ENCODE measurements around the gene ERLIN1.

ERLIN1 gene

DNA sequence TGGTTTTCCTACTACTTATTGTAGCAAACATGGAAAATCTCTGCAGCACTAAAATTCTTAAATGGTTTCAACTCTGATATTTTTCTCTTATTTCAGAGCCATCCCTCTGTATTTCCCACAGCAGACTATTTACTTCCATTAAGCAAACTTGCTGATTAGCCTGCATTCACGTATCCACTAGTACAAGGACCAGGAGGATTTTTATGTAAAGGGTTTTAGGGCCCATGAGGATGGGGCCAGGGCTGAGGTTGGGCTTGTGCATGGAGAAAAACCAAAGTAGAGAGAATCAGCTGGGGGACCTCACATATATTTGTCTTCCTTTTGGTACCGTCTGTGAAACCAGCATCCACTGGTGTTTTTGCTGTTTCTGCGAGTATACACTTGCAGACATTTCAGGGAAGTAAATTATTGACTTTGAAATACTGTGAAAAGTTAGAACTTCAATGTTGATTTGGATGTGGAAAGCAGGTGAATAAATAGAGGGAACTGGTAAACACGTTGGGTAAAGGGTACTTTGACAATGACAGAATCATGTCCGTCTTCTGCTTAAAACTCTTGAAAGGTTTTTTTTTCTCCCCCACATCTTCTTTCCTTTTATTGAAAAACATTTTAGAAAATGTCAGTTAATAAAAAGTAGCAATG, 44.3 kb downstream of the ERLIN1 start:
- Histone ChIP-seq H3K27me3 (ENCODE audit: insufficient read depth, poor library complexity, severe bottlenecking) (peaks cover 6% of the 10 kb centered on the region), H3K4me3 (replicated peaks; ENCODE audit: insufficient read depth, low read length) (no peak overlapping the region), H3K27ac (replicated peaks) (no peak overlapping the region)
- TF ChIP-seq, protein P1, sequence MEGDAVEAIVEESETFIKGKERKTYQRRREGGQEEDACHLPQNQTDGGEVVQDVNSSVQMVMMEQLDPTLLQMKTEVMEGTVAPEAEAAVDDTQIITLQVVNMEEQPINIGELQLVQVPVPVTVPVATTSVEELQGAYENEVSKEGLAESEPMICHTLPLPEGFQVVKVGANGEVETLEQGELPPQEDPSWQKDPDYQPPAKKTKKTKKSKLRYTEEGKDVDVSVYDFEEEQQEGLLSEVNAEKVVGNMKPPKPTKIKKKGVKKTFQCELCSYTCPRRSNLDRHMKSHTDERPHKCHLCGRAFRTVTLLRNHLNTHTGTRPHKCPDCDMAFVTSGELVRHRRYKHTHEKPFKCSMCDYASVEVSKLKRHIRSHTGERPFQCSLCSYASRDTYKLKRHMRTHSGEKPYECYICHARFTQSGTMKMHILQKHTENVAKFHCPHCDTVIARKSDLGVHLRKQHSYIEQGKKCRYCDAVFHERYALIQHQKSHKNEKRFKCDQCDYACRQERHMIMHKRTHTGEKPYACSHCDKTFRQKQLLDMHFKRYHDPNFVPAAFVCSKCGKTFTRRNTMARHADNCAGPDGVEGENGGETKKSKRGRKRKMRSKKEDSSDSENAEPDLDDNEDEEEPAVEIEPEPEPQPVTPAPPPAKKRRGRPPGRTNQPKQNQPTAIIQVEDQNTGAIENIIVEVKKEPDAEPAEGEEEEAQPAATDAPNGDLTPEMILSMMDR (IDR thresholded peaks at IDR 0.05; ENCODE audit: insufficient read depth, low read length) = no peak
- TF ChIP-seq, protein P2, sequence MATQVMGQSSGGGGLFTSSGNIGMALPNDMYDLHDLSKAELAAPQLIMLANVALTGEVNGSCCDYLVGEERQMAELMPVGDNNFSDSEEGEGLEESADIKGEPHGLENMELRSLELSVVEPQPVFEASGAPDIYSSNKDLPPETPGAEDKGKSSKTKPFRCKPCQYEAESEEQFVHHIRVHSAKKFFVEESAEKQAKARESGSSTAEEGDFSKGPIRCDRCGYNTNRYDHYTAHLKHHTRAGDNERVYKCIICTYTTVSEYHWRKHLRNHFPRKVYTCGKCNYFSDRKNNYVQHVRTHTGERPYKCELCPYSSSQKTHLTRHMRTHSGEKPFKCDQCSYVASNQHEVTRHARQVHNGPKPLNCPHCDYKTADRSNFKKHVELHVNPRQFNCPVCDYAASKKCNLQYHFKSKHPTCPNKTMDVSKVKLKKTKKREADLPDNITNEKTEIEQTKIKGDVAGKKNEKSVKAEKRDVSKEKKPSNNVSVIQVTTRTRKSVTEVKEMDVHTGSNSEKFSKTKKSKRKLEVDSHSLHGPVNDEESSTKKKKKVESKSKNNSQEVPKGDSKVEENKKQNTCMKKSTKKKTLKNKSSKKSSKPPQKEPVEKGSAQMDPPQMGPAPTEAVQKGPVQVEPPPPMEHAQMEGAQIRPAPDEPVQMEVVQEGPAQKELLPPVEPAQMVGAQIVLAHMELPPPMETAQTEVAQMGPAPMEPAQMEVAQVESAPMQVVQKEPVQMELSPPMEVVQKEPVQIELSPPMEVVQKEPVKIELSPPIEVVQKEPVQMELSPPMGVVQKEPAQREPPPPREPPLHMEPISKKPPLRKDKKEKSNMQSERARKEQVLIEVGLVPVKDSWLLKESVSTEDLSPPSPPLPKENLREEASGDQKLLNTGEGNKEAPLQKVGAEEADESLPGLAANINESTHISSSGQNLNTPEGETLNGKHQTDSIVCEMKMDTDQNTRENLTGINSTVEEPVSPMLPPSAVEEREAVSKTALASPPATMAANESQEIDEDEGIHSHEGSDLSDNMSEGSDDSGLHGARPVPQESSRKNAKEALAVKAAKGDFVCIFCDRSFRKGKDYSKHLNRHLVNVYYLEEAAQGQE (IDR thresholded peaks at IDR 0.05; ENCODE audit: insufficient replicate concordance, low read depth) = no peak
- no peak for TF ChIP-seq GABPA (IDR thresholded peaks at IDR 0.05; ENCODE audit: low read depth)
- TF ChIP-seq POLR2AphosphoS5 (IDR thresholded peaks at IDR 0.05; ENCODE audit: low read depth) = no peak
- TF ChIP-seq SPI1 (IDR thresholded peaks at IDR 0.05; ENCODE audit: borderline replicate concordance, low read depth) = no peak
- no peak for DNase-seq (ENCODE audit: low read depth in 1 of 2, low spot score in 1 of 2)

DNA sequence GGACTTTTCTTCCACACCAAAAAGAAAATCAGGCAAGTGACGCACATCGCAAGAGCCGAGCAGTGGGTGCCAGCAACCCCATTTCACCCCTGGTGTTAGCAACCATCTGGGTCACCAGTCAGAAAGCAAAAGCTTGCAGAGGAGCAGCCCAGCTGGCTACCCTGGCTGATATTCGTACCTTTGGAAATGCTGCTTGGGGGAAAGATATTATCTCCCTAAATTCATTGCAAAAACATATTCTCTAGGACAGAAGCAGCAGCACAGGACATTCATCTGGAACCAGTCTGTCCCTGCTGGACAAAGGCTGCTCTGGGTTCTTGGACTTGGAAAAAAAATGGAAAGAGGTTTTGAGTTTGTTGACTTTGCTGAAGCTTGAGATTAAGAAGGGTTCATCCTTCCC, 45.8 kb downstream of the ERLIN1 start:
- no peak overlapping the region for H3K27ac ChIP-seq (replicated peaks)
- TF ChIP-seq, protein P1 (IDR thresholded peaks at IDR 0.05; ENCODE audit: insufficient read depth, low read length) = no peak
- TF ChIP-seq POLR2AphosphoS5 (IDR thresholded peaks at IDR 0.05; ENCODE audit: low read depth) (no peak), SPI1 (IDR thresholded peaks at IDR 0.05; ENCODE audit: borderline replicate concordance, low read depth) (no peak), GABPA (IDR thresholded peaks at IDR 0.05; ENCODE audit: low read depth) (no peak)
- TF ChIP-seq, protein P2 (IDR thresholded peaks at IDR 0.05; ENCODE audit: insufficient replicate concordance, low read depth) = no peak
- DNase-seq (ENCODE audit: low read depth in 1 of 2, low spot score in 1 of 2) = no peak
- no peak overlapping the region for H3K4me3 ChIP-seq (replicated peaks; ENCODE audit: insufficient read depth, low read length)
- H3K27me3 ChIP-seq (ENCODE audit: insufficient read depth, poor library complexity, severe bottlenecking) = peaks cover 6% of the 10 kb centered on the region

DNA sequence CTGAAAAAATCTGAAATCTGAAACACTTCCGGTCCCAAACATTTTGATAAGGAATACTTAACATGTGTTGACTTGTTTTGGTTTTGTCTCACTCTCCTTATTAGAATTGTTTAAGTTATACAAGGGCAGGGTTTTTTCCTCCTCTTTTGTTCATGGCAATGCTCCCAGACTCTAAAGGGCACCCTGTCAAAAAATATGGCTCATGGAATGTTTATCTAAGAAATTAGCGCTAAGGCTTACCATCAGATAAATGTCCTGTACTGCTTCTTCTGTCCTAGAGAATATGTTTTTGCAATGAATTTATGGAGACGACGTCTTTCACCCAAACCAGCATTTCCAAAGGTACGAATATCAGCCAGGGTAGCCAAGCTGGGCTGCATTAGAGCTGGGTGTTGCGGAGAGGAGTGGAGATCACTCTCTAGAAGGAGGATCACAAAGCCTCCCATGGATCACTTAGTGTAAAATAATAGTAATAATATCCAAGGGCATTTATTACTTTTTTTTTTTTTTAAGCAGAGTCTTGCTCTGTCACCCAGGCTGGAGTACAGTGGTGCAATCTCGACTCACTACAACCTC, 46.8 kb downstream of the ERLIN1 start:
- peaks cover 6% of the 10 kb centered on the region for H3K27me3 ChIP-seq (ENCODE audit: insufficient read depth, poor library complexity, severe bottlenecking)
- TF ChIP-seq, protein P2 (IDR thresholded peaks at IDR 0.05; ENCODE audit: insufficient replicate concordance, low read depth) = no peak
- TF ChIP-seq POLR2AphosphoS5 (IDR thresholded peaks at IDR 0.05; ENCODE audit: low read depth) (no peak), SPI1 (IDR thresholded peaks at IDR 0.05; ENCODE audit: borderline replicate concordance, low read depth) (no peak), GABPA (IDR thresholded peaks at IDR 0.05; ENCODE audit: low read depth) (no peak)
- TF ChIP-seq, protein P1 (IDR thresholded peaks at IDR 0.05; ENCODE audit: insufficient read depth, low read length) = no peak
- no peak for DNase-seq (ENCODE audit: low read depth in 1 of 2, low spot score in 1 of 2)
- H3K27ac ChIP-seq (replicated peaks) = no peak overlapping the region
- H3K4me3 ChIP-seq (replicated peaks; ENCODE audit: insufficient read depth, low read length) = no peak overlapping the region

Measured in HL-60 (cell line).